Karpas-422 (cell line): ENCODE results near the gene PSMC3IP. TPM values are rescaled to one million over a fixed set of nuclear protein-coding genes. Genes with fewer than 3 reads are reported as not detected.

ENCODE experiments used
- DNase-seq: peaks from one replicate; pipeline ENCODE4 v3.0.0-alpha.2; 2015
- H2AFZ ChIP-seq: fragments of 200-600 bp; sonication (generic); 2 replicates; pipeline ENCODE4 v1.6.1; 2014; ENCODE audit warnings: antibody characterized with exemption, low read length, mixed read lengths
- H3K27ac ChIP-seq: fragments of 200-600 bp; sonication (generic); 2 replicates; pipeline ENCODE4 v1.5.1; 2014; ENCODE audit warnings: mild to moderate bottlenecking, low read length, moderate library complexity
- H3K27me3 ChIP-seq: fragments of 200-600 bp; sonication (generic); 2 replicates; pipeline ENCODE4 v1.6.1; 2014; ENCODE audit warnings: low read length, mixed read lengths
- H3K36me3 ChIP-seq: fragments of 200-600 bp; sonication (generic); 2 replicates; pipeline ENCODE4 v1.6.1; 2014; ENCODE audit warnings: low read length, mixed read lengths; ENCODE audit not compliant: insufficient read depth
- H3K4me1 ChIP-seq: fragments of 200-600 bp; sonication (generic); 2 replicates; pipeline ENCODE4 v1.6.1; 2014; ENCODE audit warnings: mild to moderate bottlenecking, low read length, mixed read lengths
- H3K4me2 ChIP-seq: fragments of 200-600 bp; sonication (generic); 2 replicates; pipeline ENCODE4 v1.6.1; 2014; ENCODE audit warnings: low read length, low read depth, mild to moderate bottlenecking; ENCODE audit not compliant: poor library complexity, severe bottlenecking
- H3K4me3 ChIP-seq: fragments of 200-600 bp; sonication (generic); 2 replicates; pipeline ENCODE4 v1.5.1; 2014; ENCODE audit warnings: mild to moderate bottlenecking, antibody characterized with exemption, low read length, mixed read lengths
- H3K79me2 ChIP-seq: fragments of 200-600 bp; sonication (generic); 2 replicates; pipeline ENCODE4 v1.6.1; 2014; ENCODE audit warnings: mild to moderate bottlenecking, low read length, mixed read lengths
- H3K9ac ChIP-seq: fragments of 200-600 bp; sonication (generic); 2 replicates; pipeline ENCODE4 v1.6.0; 2014; ENCODE audit warnings: low read length
- H3K9me2 ChIP-seq: fragments of 200-600 bp; sonication (generic), shearing (Covaris generic); replicated peaks from 2 replicates; pipeline ENCODE4 v1.6.0; 2014; ENCODE audit warnings: mild to moderate bottlenecking, low read length, moderate library complexity; ENCODE audit not compliant: insufficient read depth
- H3K9me3 ChIP-seq: fragments of 300-700, 200-600 bp; sonication (generic); 2 replicates; pipeline ENCODE4 v1.6.1; 2014; ENCODE audit warnings: low read length, mixed read lengths
- H4K20me1 ChIP-seq: fragments of 200-600 bp; sonication (generic); 2 replicates; pipeline ENCODE4 v1.6.1; 2014; ENCODE audit warnings: mild to moderate bottlenecking, antibody characterized with exemption, low read length, low read depth; ENCODE audit not compliant: insufficient read depth
- total RNA-seq: library from RNA; depleted of rRNA; stranded (reverse); fragments of >200 nt; shearing (Covaris generic); gene quantifications from 2 replicates; pipeline ENCODE4 v1.2.3, GENCODE V29; 2014; ENCODE audit warnings: low replicate concordance; rRNA removed

PSMC3IP gene
- total RNA-seq, 1 experiment from 2014 or later, result 5.3 TPM

- DNase-seq, result no peak
- H3K36me3 ChIP-seq, result no peaks in the 10 kb centered on the region
- no peak overlapping the region for H3K4me2 ChIP-seq
- H3K9me3 ChIP-seq, result no peaks in the 10 kb centered on the region
- H2AFZ ChIP-seq, result no peak overlapping the region
- H3K27ac ChIP-seq, result no peak overlapping the region
- no peaks in the 10 kb centered on the region for H4K20me1 ChIP-seq
- no peak overlapping the region for H3K4me3 ChIP-seq
- H3K4me1 ChIP-seq, result peaks cover 15% of the 10 kb centered on the region
- H3K79me2 ChIP-seq, result no peaks in the 10 kb centered on the region
- H3K27me3 ChIP-seq, result no peaks in the 10 kb centered on the region
- H3K9ac ChIP-seq, result no peak overlapping the region
- H3K9me2 ChIP-seq, result no peaks in the 10 kb centered on the region
Measured at GRCh38 chr17:42526031-42526444, 51.5 kb downstream of the PSMC3IP start.

DNA sequence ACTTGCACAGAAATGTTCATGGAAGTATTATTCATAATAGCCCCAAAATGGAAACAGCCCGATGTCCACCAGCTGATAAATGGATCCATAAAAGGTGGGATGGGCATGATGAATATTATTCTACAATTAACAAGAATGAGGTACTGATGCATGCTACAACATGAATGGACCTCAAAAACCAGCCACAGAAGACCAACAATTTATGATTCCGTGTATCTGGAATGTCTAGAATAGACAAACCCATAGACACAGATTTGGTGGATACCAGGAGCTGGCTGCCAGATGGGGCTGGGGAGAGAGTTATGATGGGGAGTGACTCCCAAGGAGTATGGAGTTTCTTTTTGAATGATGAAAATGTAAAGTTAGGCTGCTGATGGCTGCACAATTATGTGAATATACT lies 52.3 kb downstream of the PSMC3IP start:
- Histone ChIP-seq H3K9me2 (no peaks in the 10 kb centered on the region), H3K27me3 (no peaks in the 10 kb centered on the region), H3K4me1 (peaks cover 11% of the 10 kb centered on the region), H3K9me3 (no peaks in the 10 kb centered on the region), H3K79me2 (no peaks in the 10 kb centered on the region), H2AFZ (no peak overlapping the region), H4K20me1 (no peaks in the 10 kb centered on the region), H3K36me3 (no peaks in the 10 kb centered on the region), H3K4me3 (no peak overlapping the region), H3K9ac (no peak overlapping the region), H3K4me2 (no peak overlapping the region), H3K27ac (no peak overlapping the region)
- DNase-seq, result no peak

- Histone ChIP-seq H3K9me2 (no peaks in the 10 kb centered on the region), H3K4me1 (peaks cover 5% of the 10 kb centered on the region), H3K79me2 (no peaks in the 10 kb centered on the region), H2AFZ (no peak overlapping the region), H4K20me1 (no peaks in the 10 kb centered on the region), H3K9ac (no peak overlapping the region), H3K36me3 (no peaks in the 10 kb centered on the region), H3K4me2 (no peak overlapping the region), H3K4me3 (no peak overlapping the region), H3K27ac (no peak overlapping the region), H3K9me3 (no peaks in the 10 kb centered on the region), H3K27me3 (no peaks in the 10 kb centered on the region)
- DNase-seq, result no peak
Measured at GRCh38 chr17:42522798-42523278, 54.7 kb downstream of the PSMC3IP start.

Other genes with a start within 250 kb of the PSMC3IP start
- 16.3 and 24.4 TPM in 2 replicates for gene STAT3, start 189.3 kb downstream of the PSMC3IP start, total RNA-seq
- not detected in 2 replicates for gene CAVIN1, start 154.5 kb downstream of the PSMC3IP start, total RNA-seq
- gene ATP6V0A1, start 118.9 kb downstream of the PSMC3IP start, total RNA-seq, result 53.1 and 59.9 TPM in 2 replicates
- gene NAGLU, start 41.5 kb downstream of the PSMC3IP start, total RNA-seq, result 40.0 and 71.8 TPM in 2 replicates
- gene HSD17B1, start 24.8 kb downstream of the PSMC3IP start, total RNA-seq, result 0.22 and 1.3 TPM in 2 replicates
- gene COASY, start 15.6 kb downstream of the PSMC3IP start, total RNA-seq, result 46.7 and 56.2 TPM in 2 replicates
- gene MLX, start 10.6 kb downstream of the PSMC3IP start, total RNA-seq, result 33.0 and 42.4 TPM in 2 replicates
- gene RETREG3, start 31.6 kb upstream of the PSMC3IP start, total RNA-seq, result 37.4 and 39.5 TPM in 2 replicates
- gene TUBG1, start 32.0 kb upstream of the PSMC3IP start, total RNA-seq, result 27.4 and 47.6 TPM in 2 replicates
- gene TUBG2, start 81.6 kb upstream of the PSMC3IP start, total RNA-seq, result 15.3 and 17.5 TPM in 2 replicates
- gene PLEKHH3, start 99.3 kb upstream of the PSMC3IP start, total RNA-seq, result 6.7 and 7.0 TPM in 2 replicates
- gene CCR10, start 104.1 kb upstream of the PSMC3IP start, total RNA-seq, result 0.22 TPM in 1 of 2 replicates, not detected in the other
- gene CNTNAP1, start 104.8 kb upstream of the PSMC3IP start, total RNA-seq, result 0.19 and 0.65 TPM in 2 replicates
- gene EZH1, start 167.3 kb upstream of the PSMC3IP start, total RNA-seq, result 38.0 and 52.6 TPM in 2 replicates
- not detected in 2 replicates for gene RAMP2, start 183.5 kb upstream of the PSMC3IP start, total RNA-seq
- 43.9 and 54.0 TPM in 2 replicates for gene VPS25, start 195.7 kb upstream of the PSMC3IP start, total RNA-seq
- gene WNK4, start 202.9 kb upstream of the PSMC3IP start, total RNA-seq, result 0.76 and 3.3 TPM in 2 replicates
- gene COA3, start 221.0 kb upstream of the PSMC3IP start, total RNA-seq, result 63.9 and 64.1 TPM in 2 replicates
- not detected in 2 replicates for gene CNTD1, start 221.1 kb upstream of the PSMC3IP start, total RNA-seq
- gene BECN1, start 246.6 kb upstream of the PSMC3IP start, total RNA-seq, result 117 and 136 TPM in 2 replicates